Ovary (tissue), 3 donors: ENCODE results near the gene EDDM3A.

ENCODE experiments used
- CTCF ChIP-seq, 3 donors: fragments of 450-650 bp in 2 of 3; fragments of 200-600 bp in 1 of 3; IDR thresholded peaks; one replicate each; pipeline versions ENCODE4 v1.5.1 to v1.8.0; 2016 to 2022; ENCODE audit warnings: antibody characterized with exemption in 3 of 3, mild to moderate bottlenecking in 1 of 3
- EP300 ChIP-seq: sonication (generic); formaldehyde crosslinking; IDR thresholded peaks from one replicate; pipeline ENCODE4 v1.6.1; 2017; ENCODE audit warnings: antibody characterized with exemption
- POLR2A ChIP-seq: fragments of 450-650 bp; IDR thresholded peaks from one replicate; pipeline ENCODE4 v1.6.1; 2017; ENCODE audit warnings: antibody characterized with exemption, mild to moderate bottlenecking, moderate library complexity
- donor health status: DM: no; HTN: no; CAD: no.

- TF ChIP-seq CTCF (IDR thresholded peaks at IDR 0.05) (no peak), POLR2A (no peak), EP300 (no peak)
Observed at GRCh38 chr14:20754308-20754707, 8.6 kb downstream of the EDDM3A start.
